Measurements from ENCODE around the gene PRDM4. TPM values are rescaled to one million over a fixed set of nuclear protein-coding genes. Genes with fewer than 3 reads are reported as not detected.

Gene PRDM4
- total RNA-seq, 4 donors from 2014 or later = 21.8 to 29.5 (median 25.2) TPM

DNA sequence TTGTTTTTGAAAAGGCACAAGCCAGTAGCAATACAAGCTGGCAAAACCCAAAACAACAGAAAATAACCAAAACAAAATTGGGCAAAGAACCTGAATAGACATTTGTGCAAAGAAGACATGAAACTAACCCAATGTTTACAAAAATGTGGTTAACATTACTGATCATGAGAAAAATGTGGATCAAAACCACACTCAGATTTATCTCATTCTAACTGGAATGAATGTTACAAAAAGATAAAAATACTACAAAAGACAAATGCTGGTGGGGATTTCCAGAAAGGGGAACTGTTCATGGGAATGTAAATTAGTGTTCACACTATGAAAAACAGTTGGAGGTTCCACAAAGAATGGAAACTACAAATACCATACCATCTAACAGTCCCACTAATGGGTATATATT lies 40.2 kb upstream of the PRDM4 start:
- no peaks in the 10 kb centered on the region for H3K4me1 ChIP-seq
- H3K36me3 ChIP-seq = no peaks in the 10 kb centered on the region
- no peak overlapping the region for H3K4me3 ChIP-seq
- TF ChIP-seq POLR2A (IDR thresholded peaks at IDR 0.05) (no peak), EP300 (IDR thresholded peaks at IDR 0.05) (no peak)
- TF ChIP-seq, protein P1, sequence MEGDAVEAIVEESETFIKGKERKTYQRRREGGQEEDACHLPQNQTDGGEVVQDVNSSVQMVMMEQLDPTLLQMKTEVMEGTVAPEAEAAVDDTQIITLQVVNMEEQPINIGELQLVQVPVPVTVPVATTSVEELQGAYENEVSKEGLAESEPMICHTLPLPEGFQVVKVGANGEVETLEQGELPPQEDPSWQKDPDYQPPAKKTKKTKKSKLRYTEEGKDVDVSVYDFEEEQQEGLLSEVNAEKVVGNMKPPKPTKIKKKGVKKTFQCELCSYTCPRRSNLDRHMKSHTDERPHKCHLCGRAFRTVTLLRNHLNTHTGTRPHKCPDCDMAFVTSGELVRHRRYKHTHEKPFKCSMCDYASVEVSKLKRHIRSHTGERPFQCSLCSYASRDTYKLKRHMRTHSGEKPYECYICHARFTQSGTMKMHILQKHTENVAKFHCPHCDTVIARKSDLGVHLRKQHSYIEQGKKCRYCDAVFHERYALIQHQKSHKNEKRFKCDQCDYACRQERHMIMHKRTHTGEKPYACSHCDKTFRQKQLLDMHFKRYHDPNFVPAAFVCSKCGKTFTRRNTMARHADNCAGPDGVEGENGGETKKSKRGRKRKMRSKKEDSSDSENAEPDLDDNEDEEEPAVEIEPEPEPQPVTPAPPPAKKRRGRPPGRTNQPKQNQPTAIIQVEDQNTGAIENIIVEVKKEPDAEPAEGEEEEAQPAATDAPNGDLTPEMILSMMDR (IDR thresholded peaks at IDR 0.05) = no peak
- peaks cover 7% of the 10 kb centered on the region for H3K27me3 ChIP-seq
- ATAC-seq = no peak
- no peak overlapping the region for H3K27ac ChIP-seq
- H3K9me3 ChIP-seq = no peaks in the 10 kb centered on the region

GRCh38 chr12:107798580-107798979 lies 37.6 kb upstream of the PRDM4 start:
- 43 to 76% methylated on average over 2 to 3 of the region's 3 CpGs for WGBS, 2 donors (ENCODE audit: low coverage in 1 of 2)
- no peak for ATAC-seq
- no peak overlapping the region for H3K27ac ChIP-seq
- H3K36me3 ChIP-seq = no peaks in the 10 kb centered on the region
- H3K9me3 ChIP-seq = no peaks in the 10 kb centered on the region
- no peak overlapping the region for H3K4me3 ChIP-seq
- no peaks in the 10 kb centered on the region for H3K4me1 ChIP-seq
- TF ChIP-seq EP300 (IDR thresholded peaks at IDR 0.05) (no peak), POLR2AphosphoS5 (IDR thresholded peaks at IDR 0.05) (no peak), POLR2A (IDR thresholded peaks at IDR 0.05) (no peak)
- TF ChIP-seq, protein P1 (IDR thresholded peaks at IDR 0.05) = no peak
- peaks cover 24% of the 10 kb centered on the region for H3K27me3 ChIP-seq

DNA sequence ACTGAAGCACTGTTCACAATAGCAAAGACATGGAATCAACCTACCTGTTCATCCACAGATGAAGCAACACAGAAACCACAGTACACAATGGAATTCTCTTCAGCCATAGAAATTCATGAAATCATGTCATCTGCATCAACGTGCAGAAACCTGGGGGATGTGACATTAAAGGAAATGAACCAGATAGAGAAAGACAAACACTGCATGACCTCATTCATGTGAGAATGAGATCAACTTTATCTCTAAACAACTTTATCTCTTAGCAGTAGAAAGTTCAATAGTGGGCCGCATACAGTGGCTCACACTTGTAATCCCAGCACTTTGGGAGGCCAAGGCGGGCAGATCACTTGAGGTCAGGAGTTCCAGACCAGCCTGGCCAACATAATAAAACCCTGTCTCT lies 33.5 kb upstream of the PRDM4 start:
- Histone ChIP-seq H3K36me3 (no peaks in the 10 kb centered on the region), H3K9me3 (no peaks in the 10 kb centered on the region), H3K4me1 (no peaks in the 10 kb centered on the region), H3K4me3 (no peak overlapping the region), H3K27me3 (peaks cover 33% of the 10 kb centered on the region), H3K27ac (no peak overlapping the region)
- ATAC-seq = no peak
- 58 to 59% methylated on average over 3 of the region's 3 CpGs for WGBS, 2 donors (ENCODE audit: low coverage in 1 of 2)
- no peak for TF ChIP-seq EP300 (IDR thresholded peaks at IDR 0.05)
- no peak for TF ChIP-seq POLR2A (IDR thresholded peaks at IDR 0.05)
- TF ChIP-seq POLR2AphosphoS5 (IDR thresholded peaks at IDR 0.05) = no peak
- TF ChIP-seq, protein P1 (IDR thresholded peaks at IDR 0.05) = no peak

DNA sequence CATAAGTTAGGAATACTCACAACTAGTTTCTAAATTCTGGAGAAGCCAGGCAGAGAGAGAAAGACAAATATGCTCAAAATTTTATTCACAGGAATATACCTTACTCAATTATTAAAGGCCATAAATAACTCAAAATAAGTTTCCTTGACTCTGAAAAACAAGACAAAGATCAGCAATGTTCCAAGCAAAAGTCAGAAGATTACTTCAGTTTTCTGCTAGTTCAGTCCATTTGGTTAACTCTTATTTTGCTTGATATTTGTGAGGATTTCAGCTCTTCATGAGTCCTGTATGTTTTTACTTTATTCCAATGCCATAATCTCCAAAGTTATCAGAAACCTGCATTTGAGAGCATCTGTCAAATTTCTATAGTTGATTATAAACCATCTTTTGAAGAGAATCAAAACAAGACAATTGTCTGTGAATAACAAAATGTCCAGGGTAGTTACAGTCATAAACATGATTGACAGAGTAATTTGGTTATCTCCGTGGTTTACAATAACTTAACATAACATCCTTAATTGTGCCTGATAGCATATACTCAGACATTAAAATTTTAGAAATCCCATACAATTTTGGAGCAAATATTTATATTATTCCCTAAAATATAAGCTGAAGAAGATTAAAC lies 30.6 kb upstream of the PRDM4 start:
- H3K27me3 ChIP-seq = peaks cover 33% of the 10 kb centered on the region
- H3K27ac ChIP-seq = no peak overlapping the region
- no peaks in the 10 kb centered on the region for H3K9me3 ChIP-seq
- no peak for ATAC-seq
- WGBS, 2 donors (ENCODE audit: low coverage in 1 of 2) = 54 to 91% methylated on average over 1 of the region's 1 CpG
- no peaks in the 10 kb centered on the region for H3K4me1 ChIP-seq
- TF ChIP-seq, protein P1 (IDR thresholded peaks at IDR 0.05) = no peak
- TF ChIP-seq EP300 (IDR thresholded peaks at IDR 0.05) (no peak), POLR2A (IDR thresholded peaks at IDR 0.05) (no peak), POLR2AphosphoS5 (IDR thresholded peaks at IDR 0.05) (no peak)
- no peaks in the 10 kb centered on the region for H3K36me3 ChIP-seq
- H3K4me3 ChIP-seq = no peak overlapping the region

GRCh38 chr12:107788690-107789458 lies 27.9 kb upstream of the PRDM4 start:
- no peaks in the 10 kb centered on the region for H3K36me3 ChIP-seq

More at GRCh38 chr12:107788690-107789458, 27.9 kb upstream of the PRDM4 start:
- no peak for ATAC-seq
- H3K9me3 ChIP-seq = no peaks in the 10 kb centered on the region
- H3K4me1 ChIP-seq = no peaks in the 10 kb centered on the region
- H3K27ac ChIP-seq = no peak overlapping the region
- peaks cover 12% of the 10 kb centered on the region for H3K27me3 ChIP-seq
- TF ChIP-seq POLR2AphosphoS5 (IDR thresholded peaks at IDR 0.05) = no peak
- TF ChIP-seq, protein P1 (IDR thresholded peaks at IDR 0.05) = no peak
- TF ChIP-seq EP300 (IDR thresholded peaks at IDR 0.05) = no peak
- no peak for TF ChIP-seq POLR2A (IDR thresholded peaks at IDR 0.05)
- WGBS, 2 donors (ENCODE audit: low coverage in 1 of 2) = 70 to 77% methylated on average over 8 to 15 of the region's 17 CpGs
- no peak overlapping the region for H3K4me3 ChIP-seq
